Measurements from ENCODE around the gene SHC3.

SHC3 gene

GRCh38 chr9:89195131-89195797, 16.6 kb upstream of the SHC3 start:
- TF ChIP-seq GATA3 (IDR thresholded peaks at IDR 0.05; ENCODE audit: low read depth, low read length) (no peak), GATA2 (IDR thresholded peaks at IDR 0.05; ENCODE audit: low read depth, low read length) (no peak)

- TF ChIP-seq GATA3 (IDR thresholded peaks at IDR 0.05; ENCODE audit: low read depth, low read length) (no peak), GATA2 (IDR thresholded peaks at IDR 0.05; ENCODE audit: low read depth, low read length) (no peak)
Measured at GRCh38 chr9:89194421-89195130, 16.0 kb upstream of the SHC3 start.

GRCh38 chr9:89191004-89191403, 12.4 kb upstream of the SHC3 start:
- TF ChIP-seq GATA2 (IDR thresholded peaks at IDR 0.05; ENCODE audit: low read depth, low read length), result no peak
- TF ChIP-seq GATA3 (IDR thresholded peaks at IDR 0.05; ENCODE audit: low read depth, low read length), result no peak

- TF ChIP-seq GATA3 (IDR thresholded peaks at IDR 0.05; ENCODE audit: low read depth, low read length) (no peak), GATA2 (IDR thresholded peaks at IDR 0.05; ENCODE audit: low read depth, low read length) (no peak)
Measured at GRCh38 chr9:89189215-89189614, 10.6 kb upstream of the SHC3 start.

- TF ChIP-seq GATA2 (IDR thresholded peaks at IDR 0.05; ENCODE audit: low read depth, low read length) (no peak), GATA3 (IDR thresholded peaks at IDR 0.05; ENCODE audit: low read depth, low read length) (no peak)
Measured at GRCh38 chr9:89187950-89188349, 9.3 kb upstream of the SHC3 start.

GRCh38 chr9:89187541-89187940, 8.9 kb upstream of the SHC3 start:
- TF ChIP-seq GATA2 (IDR thresholded peaks at IDR 0.05; ENCODE audit: low read depth, low read length) (no peak), GATA3 (IDR thresholded peaks at IDR 0.05; ENCODE audit: low read depth, low read length) (no peak)

- TF ChIP-seq GATA3 (IDR thresholded peaks at IDR 0.05; ENCODE audit: low read depth, low read length), result no peak
- TF ChIP-seq GATA2 (IDR thresholded peaks at IDR 0.05; ENCODE audit: low read depth, low read length), result no peak
Measured at GRCh38 chr9:89186960-89187359, 8.3 kb upstream of the SHC3 start.

- TF ChIP-seq GATA2 (IDR thresholded peaks at IDR 0.05; ENCODE audit: low read depth, low read length) (no peak), GATA3 (IDR thresholded peaks at IDR 0.05; ENCODE audit: low read depth, low read length) (no peak)
Measured at GRCh38 chr9:89185980-89186379, 7.4 kb upstream of the SHC3 start.

- TF ChIP-seq GATA3 (IDR thresholded peaks at IDR 0.05; ENCODE audit: low read depth, low read length), result no peak
- no peak for TF ChIP-seq GATA2 (IDR thresholded peaks at IDR 0.05; ENCODE audit: low read depth, low read length)
Measured at GRCh38 chr9:89183146-89183545, 4.5 kb upstream of the SHC3 start.

GRCh38 chr9:89182369-89182768, 3.8 kb upstream of the SHC3 start:
- TF ChIP-seq GATA2 (IDR thresholded peaks at IDR 0.05; ENCODE audit: low read depth, low read length), result no peak
- no peak for TF ChIP-seq GATA3 (IDR thresholded peaks at IDR 0.05; ENCODE audit: low read depth, low read length)

- TF ChIP-seq GATA3 (IDR thresholded peaks at IDR 0.05; ENCODE audit: low read depth, low read length), result peak; percentile 69; the same call in 1 of the 2 replicates
- peak; percentile 83 for TF ChIP-seq GATA2 (IDR thresholded peaks at IDR 0.05; ENCODE audit: low read depth, low read length)
Measured at GRCh38 chr9:89179895-89180734, 1.5 kb upstream of the SHC3 start.

- TF ChIP-seq GATA2 (IDR thresholded peaks at IDR 0.05; ENCODE audit: low read depth, low read length), result no peak
- TF ChIP-seq GATA3 (IDR thresholded peaks at IDR 0.05; ENCODE audit: low read depth, low read length), result no peak
Measured at GRCh38 chr9:89179540-89179894, 899 bp upstream of the SHC3 start.

- TF ChIP-seq GATA2 (IDR thresholded peaks at IDR 0.05; ENCODE audit: low read depth, low read length) (no peak), GATA3 (IDR thresholded peaks at IDR 0.05; ENCODE audit: low read depth, low read length) (no peak)
Measured at GRCh38 chr9:89178830-89179539, 367 bp upstream of the SHC3 start.
